ENCODE measurements around the gene AFAP1L2.

The AFAP1L2 gene, protein sequence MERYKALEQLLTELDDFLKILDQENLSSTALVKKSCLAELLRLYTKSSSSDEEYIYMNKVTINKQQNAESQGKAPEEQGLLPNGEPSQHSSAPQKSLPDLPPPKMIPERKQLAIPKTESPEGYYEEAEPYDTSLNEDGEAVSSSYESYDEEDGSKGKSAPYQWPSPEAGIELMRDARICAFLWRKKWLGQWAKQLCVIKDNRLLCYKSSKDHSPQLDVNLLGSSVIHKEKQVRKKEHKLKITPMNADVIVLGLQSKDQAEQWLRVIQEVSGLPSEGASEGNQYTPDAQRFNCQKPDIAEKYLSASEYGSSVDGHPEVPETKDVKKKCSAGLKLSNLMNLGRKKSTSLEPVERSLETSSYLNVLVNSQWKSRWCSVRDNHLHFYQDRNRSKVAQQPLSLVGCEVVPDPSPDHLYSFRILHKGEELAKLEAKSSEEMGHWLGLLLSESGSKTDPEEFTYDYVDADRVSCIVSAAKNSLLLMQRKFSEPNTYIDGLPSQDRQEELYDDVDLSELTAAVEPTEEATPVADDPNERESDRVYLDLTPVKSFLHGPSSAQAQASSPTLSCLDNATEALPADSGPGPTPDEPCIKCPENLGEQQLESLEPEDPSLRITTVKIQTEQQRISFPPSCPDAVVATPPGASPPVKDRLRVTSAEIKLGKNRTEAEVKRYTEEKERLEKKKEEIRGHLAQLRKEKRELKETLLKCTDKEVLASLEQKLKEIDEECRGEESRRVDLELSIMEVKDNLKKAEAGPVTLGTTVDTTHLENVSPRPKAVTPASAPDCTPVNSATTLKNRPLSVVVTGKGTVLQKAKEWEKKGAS

GRCh38 chr10:114404171-114405010 lies at the start of gene AFAP1L2:
Gene AFAP1L2 (minus strand): TSS chr10:114404502. CDS start chr10:114404455, 47 bp downstream.
- H3K4me3 ChIP-seq (ENCODE audit: low read depth, low read length): peak within 1 kb of the TSS; percentile 51

DNA sequence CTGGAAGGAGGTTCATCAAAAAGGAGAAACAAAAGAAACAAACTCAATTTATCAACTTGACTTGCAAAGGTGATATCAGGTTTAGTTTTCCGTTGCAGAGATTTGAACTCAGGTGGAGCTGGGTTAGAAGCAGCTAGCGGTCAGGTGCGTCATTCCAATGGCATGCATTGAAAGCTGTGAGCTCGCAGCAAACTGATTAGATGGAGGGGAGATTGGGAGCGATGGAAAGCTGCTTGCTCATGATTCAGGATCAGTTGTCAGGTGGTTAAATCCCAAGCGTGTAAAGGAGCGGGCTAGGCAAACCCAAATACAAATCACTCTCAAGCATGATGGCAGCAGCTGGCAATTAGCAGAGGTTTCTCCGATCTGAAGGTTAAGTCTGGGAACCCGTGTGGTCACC lies 49.3 kb upstream of the AFAP1L2 start:
- no peak overlapping the region for H3K4me3 ChIP-seq (ENCODE audit: low read depth, low read length)

GRCh38 chr10:114448897-114449296 lies 44.6 kb upstream of the AFAP1L2 start:
- no peak overlapping the region for H3K4me3 ChIP-seq (ENCODE audit: low read depth, low read length)

GRCh38 chr10:114445332-114445731 lies 41.0 kb upstream of the AFAP1L2 start:
- H3K4me3 ChIP-seq (ENCODE audit: low read depth, low read length): no peak overlapping the region

DNA sequence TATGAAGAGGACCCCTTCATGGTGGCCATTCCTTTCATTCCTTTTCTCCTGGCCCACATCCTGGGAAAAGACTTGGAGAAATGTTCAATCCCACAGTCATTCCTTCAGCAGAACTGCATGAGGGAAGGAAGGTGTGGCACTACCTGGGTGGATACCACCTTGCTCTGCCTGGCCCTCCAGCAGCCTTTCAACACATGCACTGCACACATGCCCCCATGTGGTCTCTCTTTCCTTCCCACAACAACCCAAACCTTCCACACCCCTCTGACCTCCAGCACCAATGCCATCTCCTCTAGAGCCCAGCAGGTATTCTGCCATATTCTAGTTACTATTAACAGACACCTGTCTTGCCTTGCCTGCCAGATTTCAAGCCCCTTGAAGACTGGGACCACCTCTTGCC lies 40.5 kb upstream of the AFAP1L2 start:
- H3K4me3 ChIP-seq (ENCODE audit: low read depth, low read length): no peak overlapping the region

DNA sequence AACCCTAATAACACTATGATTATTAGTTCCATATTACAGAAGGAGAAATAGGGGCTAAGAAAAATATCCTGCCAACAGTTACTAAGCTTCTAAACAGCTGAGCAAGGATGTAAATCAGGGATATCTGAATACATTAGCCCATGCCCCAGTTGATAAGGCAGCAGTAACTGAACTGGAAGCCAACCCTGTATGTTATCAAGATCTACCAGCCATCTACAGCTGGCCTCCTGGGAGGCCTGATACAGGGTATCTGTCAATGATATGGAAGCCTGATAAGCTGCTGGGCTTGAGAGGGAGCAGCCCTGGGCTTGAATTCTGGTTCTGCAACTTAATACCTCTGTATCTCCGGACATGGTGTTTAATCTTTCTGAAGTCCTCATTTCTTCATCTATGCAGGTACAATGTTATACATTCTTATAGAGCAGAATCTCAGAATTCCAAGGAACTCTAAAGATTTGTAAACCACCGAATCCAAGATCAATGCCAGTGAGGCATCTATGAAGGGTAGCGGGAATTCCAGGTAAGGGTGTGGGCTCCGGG lies 37.9 kb upstream of the AFAP1L2 start:
- no peak overlapping the region for H3K4me3 ChIP-seq (ENCODE audit: low read depth, low read length)

DNA sequence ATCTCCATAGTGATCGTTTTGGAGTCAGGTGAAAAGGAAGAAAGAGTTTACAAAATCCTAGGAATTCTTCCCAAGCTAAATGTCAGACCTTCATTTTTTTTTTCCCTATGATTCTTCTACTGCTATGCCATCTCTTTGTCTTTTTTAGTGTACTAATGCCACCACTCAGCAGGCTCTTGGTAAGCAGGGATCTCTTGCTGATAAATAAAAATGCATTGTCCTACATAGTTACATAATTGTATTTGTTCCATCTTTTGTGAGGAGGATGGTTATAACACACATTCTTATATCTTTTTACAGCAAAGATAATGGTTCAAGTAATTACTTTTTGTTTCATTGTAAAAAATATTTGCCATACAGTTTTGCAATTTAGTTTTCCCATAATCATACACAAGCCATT lies 36.8 kb upstream of the AFAP1L2 start:
- no peak overlapping the region for H3K4me3 ChIP-seq (ENCODE audit: low read depth, low read length)

DNA sequence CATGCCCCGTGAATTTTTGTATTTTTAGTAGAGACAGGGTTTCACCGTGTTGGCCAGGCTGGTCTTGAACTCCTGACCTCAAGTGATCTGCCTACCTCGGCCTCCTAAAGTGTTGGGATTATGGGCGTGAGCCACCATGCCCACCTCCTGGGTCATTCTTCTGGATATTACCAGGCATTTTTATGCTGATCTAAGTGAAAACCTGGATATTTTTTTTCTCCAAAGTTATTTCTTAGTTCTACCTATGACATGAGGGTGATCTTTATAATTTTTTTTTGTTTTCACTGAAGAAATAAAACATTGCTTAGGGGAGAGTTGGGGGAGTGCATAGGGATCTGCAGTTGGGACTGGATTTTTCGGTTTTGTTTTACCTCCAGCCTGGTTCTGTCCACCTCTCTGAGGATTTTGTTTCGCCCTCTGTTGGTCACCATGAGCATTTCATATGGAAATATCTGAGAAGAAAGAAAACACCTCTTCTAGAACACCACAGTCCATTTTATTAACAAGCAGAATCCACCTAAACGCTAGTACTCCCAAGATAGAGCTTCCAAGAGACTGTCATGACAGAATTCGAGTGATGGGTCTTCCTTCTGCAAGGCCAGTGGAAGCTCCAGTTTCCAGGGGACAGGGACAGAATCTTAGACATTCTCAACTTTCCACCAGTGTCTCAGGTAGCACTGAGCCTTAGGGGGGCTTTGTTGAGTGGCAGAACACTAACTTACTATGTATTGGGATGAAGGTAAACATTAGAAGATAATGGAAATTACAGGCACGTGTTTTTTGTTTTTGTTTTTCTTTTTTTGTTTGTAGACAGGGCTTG lies 33.4 kb upstream of the AFAP1L2 start:
- no peak overlapping the region for H3K4me3 ChIP-seq (ENCODE audit: low read depth, low read length)

- no peak overlapping the region for H3K4me3 ChIP-seq (ENCODE audit: low read depth, low read length)
Observed at GRCh38 chr10:114436941-114437340, 32.6 kb upstream of the AFAP1L2 start.

GRCh38 chr10:114432566-114433093 lies 28.3 kb upstream of the AFAP1L2 start:
- no peak overlapping the region for H3K4me3 ChIP-seq (ENCODE audit: low read depth, low read length)

DNA sequence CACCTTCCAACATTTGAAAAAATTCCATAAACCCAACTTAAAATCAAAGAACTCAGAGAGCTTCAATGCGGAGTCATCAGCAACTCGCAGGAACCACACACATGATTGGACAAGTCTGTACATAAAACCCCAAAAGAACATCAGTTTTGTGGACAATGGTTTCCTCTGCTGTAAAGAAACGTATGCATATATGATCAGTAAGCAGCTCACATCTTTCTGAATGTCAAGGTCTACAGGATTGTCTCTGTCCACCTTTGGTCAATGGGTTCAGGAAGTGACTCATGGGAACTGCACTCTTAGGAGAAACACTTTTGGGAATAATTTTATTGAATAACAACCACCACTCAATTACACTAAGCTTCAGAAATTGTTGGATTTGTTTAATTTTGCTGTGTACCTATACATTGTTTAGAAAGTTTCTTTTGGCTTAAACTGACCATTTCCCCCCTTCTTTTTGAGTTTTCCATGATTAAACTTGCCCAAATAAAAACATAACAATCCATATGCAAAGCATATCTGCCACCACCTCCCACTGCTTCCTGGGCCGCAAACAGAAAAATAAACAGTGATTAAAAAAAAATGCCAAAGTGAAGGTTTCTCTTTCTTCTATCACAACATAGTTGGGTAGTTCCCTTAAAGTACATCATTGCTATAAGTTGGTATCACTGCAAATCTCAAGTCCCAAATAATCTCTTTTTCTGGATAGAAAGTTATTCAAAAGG lies 27.3 kb upstream of the AFAP1L2 start:
- no peak overlapping the region for H3K4me3 ChIP-seq (ENCODE audit: low read depth, low read length)

- no peak overlapping the region for H3K4me3 ChIP-seq (ENCODE audit: low read depth, low read length)
Observed at GRCh38 chr10:114430688-114431413, 26.5 kb upstream of the AFAP1L2 start.

GRCh38 chr10:114429581-114430335 lies 25.5 kb upstream of the AFAP1L2 start:
- H3K4me3 ChIP-seq (ENCODE audit: low read depth, low read length): no peak overlapping the region

DNA sequence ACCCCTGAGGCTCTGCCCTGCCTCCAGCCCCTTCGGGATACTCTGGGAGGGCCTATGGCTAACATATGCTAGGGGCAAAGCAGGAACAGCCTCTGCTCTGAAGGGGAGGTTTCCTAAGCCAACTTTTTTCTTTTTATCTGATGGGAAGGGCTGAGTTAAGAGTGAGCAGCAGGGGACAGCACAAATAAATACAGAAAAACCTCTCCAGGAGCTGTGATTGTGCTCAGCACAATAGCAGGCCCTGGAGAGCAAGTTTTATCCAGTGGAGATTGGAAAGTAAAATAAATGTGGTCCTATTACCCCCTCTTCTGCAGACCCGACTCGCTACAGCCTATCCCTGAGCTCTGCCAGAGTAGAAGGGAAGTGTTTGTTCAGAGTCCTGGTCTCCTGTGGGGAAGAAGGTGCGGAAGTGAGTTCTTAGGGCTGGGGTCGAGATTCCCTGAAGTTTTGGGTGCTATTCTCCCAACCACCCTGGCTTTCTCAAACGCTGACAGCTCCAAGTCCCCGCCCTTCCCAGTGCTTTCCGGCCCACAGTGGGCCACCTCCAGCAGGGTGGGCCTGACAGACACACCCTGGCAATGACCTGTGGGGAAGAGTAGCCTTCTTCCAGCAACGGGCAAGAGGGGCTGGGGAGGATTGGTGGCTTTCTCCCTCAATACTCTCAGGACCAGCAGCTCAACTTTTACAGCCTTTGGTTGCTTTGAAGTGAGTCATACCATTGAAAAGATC lies 23.0 kb upstream of the AFAP1L2 start:
- H3K4me3 ChIP-seq (ENCODE audit: low read depth, low read length): no peak overlapping the region

GRCh38 chr10:114426476-114426875 lies 22.2 kb upstream of the AFAP1L2 start:
- no peak overlapping the region for H3K4me3 ChIP-seq (ENCODE audit: low read depth, low read length)

- no peak overlapping the region for H3K4me3 ChIP-seq (ENCODE audit: low read depth, low read length)
Observed at GRCh38 chr10:114420811-114421485, 16.6 kb upstream of the AFAP1L2 start.

DNA sequence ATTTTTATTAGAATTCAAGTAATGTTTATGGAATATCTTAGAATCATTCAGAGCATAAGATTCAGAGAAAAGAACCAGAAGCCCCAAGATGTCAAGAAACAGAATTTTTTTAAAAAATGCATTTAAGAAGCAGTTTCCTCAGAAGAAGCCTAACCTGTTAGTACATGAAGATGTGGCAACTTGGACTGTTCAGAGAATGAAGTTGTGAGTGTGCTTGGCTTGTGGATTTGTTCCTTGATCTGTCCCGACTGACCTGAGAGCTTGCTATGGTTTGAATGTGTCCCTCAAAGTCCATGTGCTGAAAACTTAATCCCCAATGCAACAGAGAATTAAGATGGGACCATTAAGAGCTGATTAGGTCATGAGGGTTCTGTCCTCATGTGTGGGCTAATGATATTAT lies 13.8 kb upstream of the AFAP1L2 start:
- no peak overlapping the region for H3K4me3 ChIP-seq (ENCODE audit: low read depth, low read length)

Data from iPS-11a (cell line).